Heart right ventricle (tissue), 16 donors: ENCODE measurements around the gene SNAP47. TPM values are rescaled to one million over a fixed set of nuclear protein-coding genes. Genes with fewer than 3 reads are reported as not detected.

Source experiments
- ATAC-seq, 8 donors: fragments of 200-7000 bp; cut with Tn5 transposase; one replicate each; pipeline ENCODE4 v1.9.1; 2020; ENCODE audit warnings: mild to moderate bottlenecking in 8 of 8, moderate library complexity in 8 of 8, moderate number of reproducible peaks in 1 of 8
- DNase-seq, 2 donors: peaks; one replicate each; pipeline ENCODE4 v3.0.0-alpha.2; 2020
- H3K27ac ChIP-seq, 10 donors: fragments of 200-600 bp; sonication (generic) in 2 of 10; one replicate each; pipeline versions ENCODE4 v1.5.0 to v1.8.0; 2020 to 2022; ENCODE audit warnings: mild to moderate bottlenecking in 3 of 10
- H3K27me3 ChIP-seq, 7 donors: fragments of 200-600 bp; one replicate each; pipeline ENCODE4 v1.8.0; 2021 to 2022; ENCODE audit warnings: mild to moderate bottlenecking in 2 of 7
- H3K36me3 ChIP-seq, 9 donors: fragments of 200-600 bp; sonication (generic) in 1 of 9; one replicate each; pipeline versions ENCODE4 v1.5.0 to v1.8.0; 2020 to 2022; ENCODE audit warnings: mild to moderate bottlenecking in 2 of 9
- H3K4me1 ChIP-seq, 9 donors: fragments of 200-600 bp; sonication (generic) in 1 of 9; one replicate each; pipeline versions ENCODE4 v1.5.0 to v1.8.0; 2020 to 2022; ENCODE audit warnings: mild to moderate bottlenecking in 4 of 9
- H3K4me3 ChIP-seq, 10 donors: fragments of 200-600 bp; sonication (generic) in 2 of 10; one replicate each; pipeline versions ENCODE4 v1.5.0 to v1.8.0; 2020 to 2022; ENCODE audit warnings: mild to moderate bottlenecking in 7 of 10, moderate library complexity in 2 of 10
- H3K9me3 ChIP-seq, 11 donors: fragments of 200-600 bp in 10 of 11; sonication (generic) in 2 of 11; one replicate each; pipeline versions ENCODE4 v1.5.0 to v1.8.0; 2013 to 2022; ENCODE audit warnings: mild to moderate bottlenecking in 2 of 11, control low read depth in 1 of 11, moderate library complexity in 1 of 11
- CTCF ChIP-seq, 9 donors: fragments of 200-600 bp; sonication (generic) in 2 of 9; IDR thresholded peaks; one replicate each; pipeline versions ENCODE4 v1.5.0 to v1.8.0; 2021 to 2022; ENCODE audit warnings: antibody characterized with exemption in 9 of 9, mild to moderate bottlenecking in 5 of 9, moderate library complexity in 1 of 9
- WGBS, 2 donors: extraction: QIAGEN DNeasy Blood & Tissue Kit; methylation state at CpG; one replicate each; pipeline ENCODE4 v1.1.7; 2013; ENCODE audit warnings: inconsistent platforms in 1 of 2; 5-methylcytosine and 5-hydroxymethylcytosine counted together
- intact Hi-C, 10 donors: fragments of 100-400 bp; cut with DNase I; formaldehyde crosslinking; loops; one replicate each; pipeline versions ENCODE4 v1.11.1 to v1.14.2; 2022
- polyA plus RNA-seq, 2 donors: library from polyadenylated mRNA; stranded (reverse); fragments of 200-250 nt; gene quantifications; one replicate each; pipeline ENCODE4 v1.2.3, GENCODE V29; 2013
- total RNA-seq, 10 donors: library from RNA; stranded (reverse); fragmentation: NEBNext Ultra II Directional in 3 of 10; extraction: Animal tissue kit (Norgen Biotek cat#: 25700) in 3 of 10; gene quantifications; one replicate each; pipeline versions ENCODE4 v1.2.1 to v1.2.4, GENCODE V29; 2021 to 2023
- donor health status: Arrhythmogenic right ventricular cardiomyopathy.
- donor health status: ischemic (EF 13 %, LVEDD 7.1; RV severe dilation, severe dysfunction).
- donor health status: healthy with polysubstance abuse.
- donor health status: DM: no; HTN: yes; CAD: no.
- donor health status: DM: no; HTN: no; CAD: no.
- donor health status: ischemic (EF 25% LVEDD 6.9; RV normal size, moderate dysfunction).
- donor health status: ischemic (EF 25% LVEDD 5.7; RV mildly dilated, moderate dysfunction).
- donor health status: healthy.
- donor health status: DM: yes; HTN: yes; CAD: no.
- donor health status: Ischemic cardiomyopathy.
- donor health status: ischemic (EF 35%, LVEDD 5.7; RV mildly dilated, moderate dysfunction).
- donor health status: nonischemic (EF 11% LVEDD 7.7; RV severe dilation, severe dysfunction).
- donor health status: DM: yes; HTN: yes; CAD: no.
- donor health status: PGD.
- donor health status: ischemic (EF 29% LVEDD 5.4; RV normal size, mild dysfunction).
- donor health status: nonischemic (EF 23%, LVEDD 6.1; RV moderate dilation, normal function).

The SNAP47 gene
- total and polyA plus RNA-seq, 12 donors, result 18.4 to 102 (median 49.7) TPM

- Histone ChIP-seq H3K27ac (peak overlapping the region in 7 of 10 donors; percentile 87 to 96 (median 93)), H3K9me3 (no peaks in the 10 kb centered on the region), H3K4me3 (peak overlapping the region; percentile 74 to 100 (median 92)), H3K27me3 (no peaks in the 10 kb centered on the region), H3K4me1 (peaks cover 13 to 59% (median 42%) of the 10 kb centered on the region in 9 donors), H3K36me3 (peaks cover 0 to 40% (median 10%) of the 10 kb centered on the region in 9 donors)
- intact Hi-C loops, result loop anchor here in 3 of 10 donors (10.0 kb wide), 2 partner anchors 169 to 249 kb away; partner anchors contain the start of gene ZNF678 (in 3 of the 3)
- ATAC-seq, result no peak
- TF ChIP-seq CTCF (IDR thresholded peaks at IDR 0.05), result no peak
- 76 to 77% methylated on average over 23 to 24 of the region's 24 CpGs for WGBS, 2 donors
- no peak for DNase-seq
Measured at GRCh38 chr1:227733751-227734545, 1.3 kb upstream of the SNAP47 start.

DNA sequence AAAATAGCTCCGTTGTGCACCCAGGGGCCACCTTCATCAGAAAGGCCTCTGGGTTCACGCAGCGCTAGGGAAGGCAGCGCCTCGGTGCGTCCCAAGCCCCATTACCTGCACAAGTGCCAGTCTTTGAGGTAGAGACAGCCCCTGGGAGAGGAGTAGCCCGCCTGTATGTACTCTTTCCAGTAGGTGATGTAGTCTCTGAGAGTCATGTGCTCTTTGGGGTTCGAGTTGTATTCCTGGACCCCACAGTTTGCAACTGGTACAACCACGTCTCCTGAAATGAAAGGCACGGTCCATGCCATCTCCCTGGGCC lies 734 bp upstream of the SNAP47 start:
- Histone ChIP-seq H3K9me3 (no peaks in the 10 kb centered on the region), H3K4me3 (peak overlapping the region; percentile 74 to 100 (median 92)), H3K27me3 (no peaks in the 10 kb centered on the region), H3K4me1 (peaks cover 12 to 54% (median 38%) of the 10 kb centered on the region in 9 donors), H3K36me3 (peaks cover 0 to 45% (median 10%) of the 10 kb centered on the region in 9 donors), H3K27ac (peak overlapping the region; percentile 70 to 96 (median 92))
- 2 to 5% methylated on average over 10 of the region's 10 CpGs for WGBS, 2 donors
- ATAC-seq (no peak), DNase-seq (no peak)
- intact Hi-C loops, result loop anchor here in 3 of 10 donors (10.0 kb wide), 2 partner anchors 170 to 250 kb away; partner anchors contain the start of gene ZNF678 (in 3 of the 3)
- no peak for TF ChIP-seq CTCF (IDR thresholded peaks at IDR 0.05)

GRCh38 chr1:227735539-227736285 lies 477 bp downstream of the SNAP47 start:
- intact Hi-C loops, result loop anchor here in 3 of 10 donors (10.0 kb wide), 2 partner anchors 171 to 251 kb away; partner anchors contain the start of gene ZNF678 (in 3 of the 3)
- 1% methylated on average over 27 to 31 of the region's 31 CpGs for WGBS, 2 donors
- Histone ChIP-seq H3K9me3 (no peaks in the 10 kb centered on the region), H3K4me1 (peaks cover 7 to 44% (median 29%) of the 10 kb centered on the region in 9 donors), H3K36me3 (peaks cover 0 to 46% (median 10%) of the 10 kb centered on the region in 9 donors), H3K27me3 (no peaks in the 10 kb centered on the region), H3K27ac (peak overlapping the region; percentile 70 to 96 (median 92)), H3K4me3 (peak overlapping the region; percentile 74 to 100 (median 92))
- no peak for TF ChIP-seq CTCF (IDR thresholded peaks at IDR 0.05)
- ATAC-seq, result peak in 5 of 8 donors; percentile 0 to 56 (median 50)
- DNase-seq, result no peak

GRCh38 chr1:227736814-227737432 lies 1.7 kb downstream of the SNAP47 start:
- ATAC-seq, result no peak
- intact Hi-C loops, result loop anchor here in 3 of 10 donors (10.0 kb wide), 2 partner anchors 172 to 252 kb away; partner anchors contain the start of gene ZNF678 (in 3 of the 3)
- Histone ChIP-seq H3K4me3 (peak overlapping the region in 3 of 10 donors; percentile 90 to 95 (median 93)), H3K27ac (no peak overlapping the region), H3K36me3 (peaks cover 0 to 37% (median 10%) of the 10 kb centered on the region in 9 donors), H3K4me1 (peaks cover 7 to 47% (median 29%) of the 10 kb centered on the region in 9 donors), H3K9me3 (no peaks in the 10 kb centered on the region), H3K27me3 (no peaks in the 10 kb centered on the region)
- 84 to 85% methylated on average over 11 of the region's 11 CpGs for WGBS, 2 donors
- DNase-seq, result no peak
- no peak for TF ChIP-seq CTCF (IDR thresholded peaks at IDR 0.05)
